ENCODE results near the gene KRTAP27-1. TPM values are rescaled to one million over a fixed set of nuclear protein-coding genes. Genes with fewer than 3 reads are reported as not detected.

The KRTAP27-1 gene
- total and polyA plus RNA-seq, 10 of the 15 experiments (the other 5 are each of a cell fraction or from before 2014, with no cell fraction given), result not detected

DNA sequence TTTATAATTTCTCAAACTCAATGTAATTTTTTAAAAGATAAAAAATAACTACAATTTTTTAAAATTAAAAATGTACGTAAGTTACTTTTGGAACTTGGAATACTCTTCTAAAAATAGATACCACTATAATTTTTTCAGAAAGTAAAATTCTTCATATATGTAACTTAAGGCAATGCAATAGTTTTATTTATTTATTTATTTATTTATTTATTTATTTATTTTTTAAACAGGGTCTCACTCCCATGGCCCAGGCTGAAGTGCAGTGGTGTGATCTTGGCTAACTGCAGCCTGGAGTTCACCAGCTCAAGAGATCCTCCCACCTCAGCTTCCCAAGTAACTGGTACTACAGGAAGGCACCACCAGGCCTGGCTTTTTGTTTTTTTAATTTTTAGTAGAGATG is 14.0 kb upstream of the KRTAP27-1 start:
- SMC1A ChIA-PET (ENCODE audit: uncharacterized antibody, unreplicated experiment), result no interaction called here
- TF ChIP-seq POLR2AphosphoS5 (IDR thresholded peaks at IDR 0.05; ENCODE audit: low read length), result no peak
- H2AFZ ChIP-seq (ENCODE audit: control insufficient read depth, low read depth, low read length), result no peak overlapping the region
- no peaks in the 10 kb centered on the region for H3K36me3 ChIP-seq (ENCODE audit: control insufficient read depth in 2 of 2, insufficient read depth in 2 of 2, low read length in 1 of 2)
- WGBS (ENCODE audit: insufficient coverage, insufficient replicate concordance, low lambda C conversion rate, missing lambda C conversion rate), result 53% methylated on average over 1 of the region's 1 CpG
- H3K9me3 ChIP-seq (replicated peaks; ENCODE audit: control insufficient read depth, insufficient read depth, low read length), result no peaks in the 10 kb centered on the region
- no TSS peak for BruUV-seq (replicated peaks)
- H3K4me1 ChIP-seq (ENCODE audit: control insufficient read depth, insufficient read depth, low read length), result no peaks in the 10 kb centered on the region
- FAIRE-seq (no peak), ATAC-seq (no peak), DNase-seq (ENCODE audit: low read depth, low spot score) (no peak)
- in situ Hi-C loops (cut with MboI), result no loop called here
- no peaks in the 10 kb centered on the region for H4K20me1 ChIP-seq (ENCODE audit: control insufficient read depth, insufficient read depth)
- POLR2A ChIA-PET, result no interaction called here
- H3K79me2 ChIP-seq (ENCODE audit: control insufficient read depth, insufficient read depth, low read length), result no peaks in the 10 kb centered on the region
- no peaks in the 10 kb centered on the region for H3K27me3 ChIP-seq (replicated peaks in 1 of 2; ENCODE audit: control insufficient read depth in 2 of 2, insufficient read depth in 2 of 2, low read length in 1 of 2)
- no peak overlapping the region for H3K4me2 ChIP-seq (ENCODE audit: control insufficient read depth, insufficient read depth)
- RAD21 ChIA-PET (ENCODE audit: unreplicated experiment), result no interaction called here
- intact Hi-C loops (cut with micrococcal nuclease; ENCODE audit: unreplicated experiment), result no loop called here
- H3K27ac ChIP-seq (ENCODE audit: control insufficient read depth, insufficient read depth), result no peak overlapping the region
- no peak overlapping the region for H3K9ac ChIP-seq (ENCODE audit: control insufficient read depth, insufficient read depth, low read length)
- no peak overlapping the region for H3K4me3 ChIP-seq
- CTCF ChIA-PET, result no interaction called here

- intact Hi-C loops (cut with micrococcal nuclease; ENCODE audit: unreplicated experiment), result no loop called here
- Histone ChIP-seq H3K4me2 (ENCODE audit: control insufficient read depth, insufficient read depth) (no peak overlapping the region), H3K4me1 (ENCODE audit: control insufficient read depth, insufficient read depth, low read length) (no peaks in the 10 kb centered on the region), H3K36me3 (ENCODE audit: control insufficient read depth in 2 of 2, insufficient read depth in 2 of 2, low read length in 1 of 2) (no peaks in the 10 kb centered on the region), H3K9ac (ENCODE audit: control insufficient read depth, insufficient read depth, low read length) (no peak overlapping the region), H4K20me1 (ENCODE audit: control insufficient read depth, insufficient read depth) (no peaks in the 10 kb centered on the region), H3K4me3 (no peak overlapping the region), H3K27me3 (replicated peaks in 1 of 2; ENCODE audit: control insufficient read depth in 2 of 2, insufficient read depth in 2 of 2, low read length in 1 of 2) (no peaks in the 10 kb centered on the region), H3K79me2 (ENCODE audit: control insufficient read depth, insufficient read depth, low read length) (no peaks in the 10 kb centered on the region), H2AFZ (ENCODE audit: control insufficient read depth, low read depth, low read length) (no peak overlapping the region), H3K27ac (ENCODE audit: control insufficient read depth, insufficient read depth) (no peak overlapping the region), H3K9me3 (replicated peaks; ENCODE audit: control insufficient read depth, insufficient read depth, low read length) (no peaks in the 10 kb centered on the region)
- SMC1A ChIA-PET (ENCODE audit: uncharacterized antibody, unreplicated experiment), result no interaction called here
- WGBS (ENCODE audit: insufficient coverage, insufficient replicate concordance, low lambda C conversion rate, missing lambda C conversion rate), result 7% methylated on average over 3 of the region's 3 CpGs
- FAIRE-seq (no peak), DNase-seq (ENCODE audit: low read depth, low spot score) (no peak), ATAC-seq (no peak)
- POLR2A ChIA-PET, result no interaction called here
- CTCF ChIA-PET, result no interaction called here
- in situ Hi-C loops (cut with MboI), result loop anchor here (10.0 kb wide), 1 partner anchor 1255 kb away; no protein-coding TSS in a partner anchor
- BruUV-seq (replicated peaks), result no TSS peak
- RAD21 ChIA-PET (ENCODE audit: unreplicated experiment), result no interaction called here
- no peak for TF ChIP-seq ZNF274 (IDR thresholded peaks at IDR 0.05; ENCODE audit: insufficient read depth, insufficient read length)
- TF ChIP-seq STAT1 (conservative IDR thresholded peaks at IDR 0.05), result no peak
- TF ChIP-seq NR2C2 (IDR thresholded peaks at IDR 0.05; ENCODE audit: borderline replicate concordance, control insufficient read depth, insufficient read length, low read depth), result no peak
- no peak for TF ChIP-seq ASH2L (IDR thresholded peaks at IDR 0.05; ENCODE audit: borderline replicate concordance, low read depth)
- no peak for TF ChIP-seq CREM (IDR thresholded peaks at IDR 0.05; ENCODE audit: low read depth)
- TF ChIP-seq, protein P1, sequence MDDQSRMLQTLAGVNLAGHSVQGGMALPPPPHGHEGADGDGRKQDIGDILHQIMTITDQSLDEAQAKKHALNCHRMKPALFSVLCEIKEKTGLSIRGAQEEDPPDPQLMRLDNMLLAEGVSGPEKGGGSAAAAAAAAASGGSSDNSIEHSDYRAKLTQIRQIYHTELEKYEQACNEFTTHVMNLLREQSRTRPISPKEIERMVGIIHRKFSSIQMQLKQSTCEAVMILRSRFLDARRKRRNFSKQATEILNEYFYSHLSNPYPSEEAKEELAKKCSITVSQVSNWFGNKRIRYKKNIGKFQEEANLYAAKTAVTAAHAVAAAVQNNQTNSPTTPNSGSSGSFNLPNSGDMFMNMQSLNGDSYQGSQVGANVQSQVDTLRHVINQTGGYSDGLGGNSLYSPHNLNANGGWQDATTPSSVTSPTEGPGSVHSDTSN (IDR thresholded peaks at IDR 0.05; ENCODE audit: insufficient replicate concordance, low read depth, low read length), result no peak
- no peak for TF ChIP-seq PML (IDR thresholded peaks at IDR 0.05; ENCODE audit: low read length)
- no peak for TF ChIP-seq LARP7 (IDR thresholded peaks at IDR 0.05)
- TF ChIP-seq CBFB (IDR thresholded peaks at IDR 0.05; ENCODE audit: low read depth), result no peak
- TF ChIP-seq RBBP5 (conservative IDR thresholded peaks at IDR 0.05), result no peak
- TF ChIP-seq BCLAF1 (IDR thresholded peaks at IDR 0.05), result no peak
- no peak for TF ChIP-seq CEBPB (IDR thresholded peaks at IDR 0.05; ENCODE audit: borderline replicate concordance in 1 of 2, low read depth in 2 of 2, low read length in 2 of 2)
- TF ChIP-seq, protein P2, sequence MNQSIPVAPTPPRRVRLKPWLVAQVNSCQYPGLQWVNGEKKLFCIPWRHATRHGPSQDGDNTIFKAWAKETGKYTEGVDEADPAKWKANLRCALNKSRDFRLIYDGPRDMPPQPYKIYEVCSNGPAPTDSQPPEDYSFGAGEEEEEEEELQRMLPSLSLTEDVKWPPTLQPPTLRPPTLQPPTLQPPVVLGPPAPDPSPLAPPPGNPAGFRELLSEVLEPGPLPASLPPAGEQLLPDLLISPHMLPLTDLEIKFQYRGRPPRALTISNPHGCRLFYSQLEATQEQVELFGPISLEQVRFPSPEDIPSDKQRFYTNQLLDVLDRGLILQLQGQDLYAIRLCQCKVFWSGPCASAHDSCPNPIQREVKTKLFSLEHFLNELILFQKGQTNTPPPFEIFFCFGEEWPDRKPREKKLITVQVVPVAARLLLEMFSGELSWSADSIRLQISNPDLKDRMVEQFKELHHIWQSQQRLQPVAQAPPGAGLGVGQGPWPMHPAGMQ (IDR thresholded peaks at IDR 0.05; ENCODE audit: borderline replicate concordance), result no peak
- no peak for TF ChIP-seq SMC3 (IDR thresholded peaks at IDR 0.05; ENCODE audit: borderline replicate concordance, low read length)
Observed at GRCh38 chr21:30349572-30349971, 12.1 kb upstream of the KRTAP27-1 start.

Measured in GM12878 (cell line).